HEK293 (cell line): ENCODE data around the gene IGDCC3.
A peak's percentile ranks its signal among the peaks of the same experiment; 100 is the strongest.

ENCODE experiments used
- CTCF ChIA-PET: fragments of 350-600 bp; formaldehyde crosslinking; extraction: SDS; loops from one replicate; lab custom pipeline; 2021; ENCODE audit warnings: antibody characterized with exemption; lab: Yijun Ruan, JAX
- POLR2A ChIA-PET: fragments of 300-600 bp; formaldehyde crosslinking; extraction: SDS; loops from one replicate; lab custom pipeline; 2020; ENCODE audit warnings: antibody characterized with exemption, inconsistent platforms; lab: Yijun Ruan, JAX
- H3K27ac ChIP-seq: fragments of 200-500 bp; sonication (Bioruptor generic); 2 replicates; pipeline ENCODE4 v1.5.1; 2014; ENCODE audit warnings: low read depth, low read length, control low read depth, inconsistent platforms; ENCODE audit errors: extremely low read depth
- H3K36me3 ChIP-seq, 2 experiments: fragments of 200-500 bp in 1 of 2; sonication (Bioruptor generic) in 1 of 2; 1 replicate in 1 of 2; 2 replicates in 1 of 2; pipeline ENCODE4 v1.5.1; 2014 to 2017; ENCODE audit warnings: inconsistent platforms in 2 of 2, low read length in 2 of 2; ENCODE audit not compliant: control insufficient read depth in 2 of 2, insufficient read depth in 1 of 2
- H3K4me1 ChIP-seq: fragments of 200-500 bp; sonication (Bioruptor generic); 2 replicates; pipeline ENCODE4 v1.5.1; 2014; ENCODE audit warnings: mild to moderate bottlenecking, low read length, inconsistent platforms; ENCODE audit not compliant: control insufficient read depth, insufficient read depth
- H3K4me3 ChIP-seq: 2 replicates; pipeline ENCODE4 v1.5.1; 2011; ENCODE audit warnings: low read depth, mild to moderate bottlenecking, control low read depth, low read length, moderate library complexity
- H3K9me3 ChIP-seq: fragments of 200-500 bp; sonication (Bioruptor generic); 2 replicates; pipeline ENCODE4 v1.5.1; 2014; ENCODE audit warnings: low read depth, low read length, inconsistent platforms; ENCODE audit not compliant: control insufficient read depth, insufficient read depth
- EGR2 ChIP-seq: fragments of 450-650 bp; formaldehyde crosslinking; IDR thresholded peaks from 2 replicates; pipeline ENCODE4 v1.5.1; 2016; ENCODE audit warnings: low read depth, missing biosample characterization, missing genetic modification characterization
- GLI4 ChIP-seq: fragments of 450-650 bp; formaldehyde crosslinking; IDR thresholded peaks from 2 replicates; pipeline ENCODE4 v1.5.1; 2016; ENCODE audit warnings: missing biosample characterization, missing genetic modification characterization
- GLIS1 ChIP-seq: fragments of 450-650 bp; formaldehyde crosslinking; IDR thresholded peaks from 2 replicates; pipeline ENCODE4 v1.5.1; 2016; ENCODE audit warnings: missing biosample characterization, missing genetic modification characterization
- GLIS2 ChIP-seq: fragments of 450-650 bp; formaldehyde crosslinking; IDR thresholded peaks from 2 replicates; pipeline ENCODE4 v1.5.1; 2016; ENCODE audit warnings: missing biosample characterization, missing genetic modification characterization
- HOXD13 ChIP-seq: sonication (generic); formaldehyde crosslinking; IDR thresholded peaks from 2 replicates; pipeline ENCODE4 v1.8.0; 2022; ENCODE audit warnings: missing genetic modification reagents, borderline replicate concordance
- KLF1 ChIP-seq: fragments of 450-650 bp; formaldehyde crosslinking; IDR thresholded peaks from 2 replicates; pipeline ENCODE4 v1.5.1; 2016; ENCODE audit warnings: missing biosample characterization, missing genetic modification characterization
- KLF8 ChIP-seq: fragments of 450-650 bp; formaldehyde crosslinking; IDR thresholded peaks from 2 replicates; pipeline ENCODE4 v1.5.1; 2016; ENCODE audit warnings: missing biosample characterization, missing genetic modification characterization
- SP3 ChIP-seq: fragments of 450-650 bp; formaldehyde crosslinking; IDR thresholded peaks from 2 replicates; pipeline ENCODE4 v1.5.1; 2016; ENCODE audit warnings: missing biosample characterization, missing genetic modification characterization
- TRIM28 ChIP-seq: IDR thresholded peaks from 2 replicates; pipeline ENCODE4 v1.6.1; 2011; ENCODE audit warnings: low read length, control low read depth, borderline replicate concordance
- ZEB2 ChIP-seq: fragments of 450-650 bp; formaldehyde crosslinking; IDR thresholded peaks from 2 replicates; pipeline ENCODE4 v1.5.1; 2016; ENCODE audit warnings: missing biosample characterization, missing genetic modification characterization
- ZFHX2 ChIP-seq: fragments of 450-650 bp; formaldehyde crosslinking; conservative IDR thresholded peaks from 2 replicates; pipeline ENCODE4 v1.5.1; 2016; ENCODE audit warnings: missing biosample characterization, missing genetic modification characterization
- ZNF223 ChIP-seq: fragments of 450-650 bp; formaldehyde crosslinking; IDR thresholded peaks from 2 replicates; pipeline ENCODE4 v1.5.1; 2016; ENCODE audit warnings: missing biosample characterization, missing genetic modification characterization
- ZNF426 ChIP-seq: fragments of 450-650 bp; formaldehyde crosslinking; IDR thresholded peaks from 2 replicates; pipeline ENCODE4 v1.5.1; 2017; ENCODE audit warnings: missing biosample characterization, missing genetic modification characterization, mild to moderate bottlenecking, inconsistent platforms, moderate library complexity
- ZNF558 ChIP-seq: fragments of 450-650 bp; formaldehyde crosslinking; IDR thresholded peaks from 2 replicates; pipeline ENCODE4 v1.5.1; 2016; ENCODE audit warnings: missing biosample characterization, missing genetic modification characterization
- ZNF561 ChIP-seq: fragments of 450-650 bp; IDR thresholded peaks from 2 replicates; pipeline ENCODE4 v1.5.1; 2018; ENCODE audit warnings: missing biosample characterization, missing genetic modification characterization, borderline replicate concordance
- ZNF621 ChIP-seq: fragments of 450-650 bp; formaldehyde crosslinking; IDR thresholded peaks from 2 replicates; pipeline ENCODE4 v1.5.1; 2017; ENCODE audit warnings: missing biosample characterization, missing genetic modification characterization
- ZNF624 ChIP-seq: fragments of 450-650 bp; formaldehyde crosslinking; IDR thresholded peaks from 2 replicates; pipeline ENCODE4 v1.5.1; 2017; ENCODE audit warnings: missing biosample characterization, missing genetic modification characterization
- ZNF677 ChIP-seq: fragments of 450-650 bp; IDR thresholded peaks from 2 replicates; pipeline ENCODE4 v1.5.0; 2018; ENCODE audit warnings: missing biosample characterization, mild to moderate bottlenecking, missing genetic modification characterization, moderate library complexity
- ZNF843 ChIP-seq: fragments of 450-650 bp; formaldehyde crosslinking; IDR thresholded peaks from 2 replicates; pipeline ENCODE4 v1.5.1; 2016; ENCODE audit warnings: missing biosample characterization, missing genetic modification characterization
- TF ChIP-seq, protein P1 (sequence below): fragments of 450-650 bp; formaldehyde crosslinking; IDR thresholded peaks from 2 replicates; pipeline ENCODE4 v1.5.1; 2016; ENCODE audit warnings: missing biosample characterization, missing genetic modification characterization
- TF ChIP-seq, protein P2 (sequence below): fragments of 450-650 bp; formaldehyde crosslinking; IDR thresholded peaks from 2 replicates; pipeline ENCODE4 v1.5.1; 2016; ENCODE audit warnings: missing biosample characterization, missing genetic modification characterization
- TF ChIP-seq, protein P3 (sequence below): fragments of 450-650 bp; formaldehyde crosslinking; IDR thresholded peaks from 2 replicates; pipeline ENCODE4 v1.5.1; 2016; ENCODE audit warnings: missing biosample characterization, missing genetic modification characterization
- TF ChIP-seq, protein P4 (sequence below): fragments of 450-650 bp; IDR thresholded peaks from 2 replicates; pipeline ENCODE4 v1.5.1; 2018; ENCODE audit warnings: missing biosample characterization, mild to moderate bottlenecking, missing genetic modification characterization

IGDCC3 gene

DNA sequence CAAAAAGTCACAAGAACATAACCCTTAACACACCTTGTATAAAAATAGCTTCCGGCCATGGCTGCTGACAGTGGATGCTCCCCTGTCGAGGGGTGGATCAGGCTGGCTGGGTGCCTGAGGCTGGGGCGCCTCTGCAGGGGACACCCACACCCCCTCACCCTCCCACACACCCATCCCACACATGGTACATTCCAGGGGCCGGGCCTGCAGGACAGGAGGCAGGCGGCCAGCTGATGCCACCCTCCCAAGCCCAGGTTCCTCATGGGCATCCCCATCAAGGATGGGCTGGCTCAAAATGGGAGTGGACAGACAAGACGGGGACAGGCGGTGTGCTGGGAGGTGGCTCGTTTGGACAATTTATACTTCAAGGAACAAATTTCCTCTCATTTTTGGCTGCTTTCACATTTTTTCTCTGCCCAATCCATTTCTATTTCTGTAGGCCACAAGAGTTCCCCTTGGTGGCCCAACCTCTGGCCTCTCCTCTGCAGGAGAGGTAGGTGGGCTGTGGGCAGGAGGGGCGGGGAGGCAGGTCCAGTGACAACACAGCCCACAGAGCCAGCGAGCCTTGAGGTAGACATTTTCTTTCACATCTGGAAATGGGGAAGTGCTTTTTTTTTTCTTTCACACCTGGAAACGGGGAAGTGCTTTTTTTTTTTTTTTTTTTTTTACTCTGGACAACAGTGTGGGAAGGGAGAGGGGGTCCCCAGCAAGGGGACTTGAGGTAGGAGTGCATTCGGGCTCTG lies 50.0 kb downstream of the IGDCC3 start (continued):
- TF ChIP-seq, protein P1, sequence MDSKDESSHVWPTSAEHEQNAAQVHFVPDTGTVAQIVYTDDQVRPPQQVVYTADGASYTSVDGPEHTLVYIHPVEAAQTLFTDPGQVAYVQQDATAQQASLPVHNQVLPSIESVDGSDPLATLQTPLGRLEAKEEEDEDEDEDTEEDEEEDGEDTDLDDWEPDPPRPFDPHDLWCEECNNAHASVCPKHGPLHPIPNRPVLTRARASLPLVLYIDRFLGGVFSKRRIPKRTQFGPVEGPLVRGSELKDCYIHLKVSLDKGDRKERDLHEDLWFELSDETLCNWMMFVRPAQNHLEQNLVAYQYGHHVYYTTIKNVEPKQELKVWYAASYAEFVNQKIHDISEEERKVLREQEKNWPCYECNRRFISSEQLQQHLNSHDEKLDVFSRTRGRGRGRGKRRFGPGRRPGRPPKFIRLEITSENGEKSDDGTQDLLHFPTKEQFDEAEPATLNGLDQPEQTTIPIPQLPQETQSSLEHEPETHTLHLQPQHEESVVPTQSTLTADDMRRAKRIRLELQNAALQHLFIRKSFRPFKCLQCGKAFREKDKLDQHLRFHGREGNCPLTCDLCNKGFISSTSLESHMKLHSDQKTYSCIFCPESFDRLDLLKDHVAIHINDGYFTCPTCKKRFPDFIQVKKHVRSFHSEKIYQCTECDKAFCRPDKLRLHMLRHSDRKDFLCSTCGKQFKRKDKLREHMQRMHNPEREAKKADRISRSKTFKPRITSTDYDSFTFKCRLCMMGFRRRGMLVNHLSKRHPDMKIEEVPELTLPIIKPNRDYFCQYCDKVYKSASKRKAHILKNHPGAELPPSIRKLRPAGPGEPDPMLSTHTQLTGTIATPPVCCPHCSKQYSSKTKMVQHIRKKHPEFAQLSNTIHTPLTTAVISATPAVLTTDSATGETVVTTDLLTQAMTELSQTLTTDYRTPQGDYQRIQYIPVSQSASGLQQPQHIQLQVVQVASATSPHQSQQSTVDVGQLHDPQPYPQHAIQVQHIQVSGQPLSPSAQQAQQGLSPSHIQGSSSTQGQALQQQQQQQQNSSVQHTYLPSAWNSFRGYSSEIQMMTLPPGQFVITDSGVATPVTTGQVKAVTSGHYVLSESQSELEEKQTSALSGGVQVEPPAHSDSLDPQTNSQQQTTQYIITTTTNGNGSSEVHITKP, result peak; percentile 96
- TF ChIP-seq ZNF621 (tag by site-specific recombination) (no peak), ZNF426 (tag by site-specific recombination) (no peak), KLF1 (0 out of 2 replicates have a peak, but pooled peaks have one; percentile 7), TRIM28 (no peak), EGR2 (tag by site-specific recombination) (peak; percentile 67), ZNF624 (tag by site-specific recombination) (no peak), GLIS1 (peak; percentile 87), GLIS2 (0 out of 2 replicates have a peak, but pooled peaks have one; percentile 11), SP3 (peak; percentile 19; the same call in 1 of the 2 replicates), ZFHX2 (tag by site-specific recombination) (peak; percentile 88)

DNA sequence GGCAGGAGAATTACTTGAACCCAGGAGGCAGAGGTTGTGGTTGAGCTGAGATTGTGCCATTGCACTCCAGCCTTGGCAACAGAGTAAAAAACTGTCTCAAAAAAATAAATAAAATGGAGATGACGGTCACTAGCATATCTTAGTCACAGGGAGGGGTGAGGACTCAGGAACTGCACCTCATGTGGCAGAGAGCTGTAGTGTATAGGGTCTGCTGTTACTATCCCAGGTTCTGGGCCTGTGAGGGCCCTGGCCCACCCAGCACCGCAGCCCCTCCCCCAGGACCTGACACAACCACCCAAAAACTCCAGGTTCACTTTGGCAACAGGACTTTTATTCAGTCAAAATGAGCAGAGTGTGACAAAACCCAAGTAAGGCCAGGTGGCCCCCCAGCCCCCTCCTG lies 51.0 kb downstream of the IGDCC3 start:
- ChIA-PET POLR2A (interaction anchor here (0.9 kb wide), 1 partner anchor 22 kb away, joined by 6 read pairs; the partner anchor contains the start of gene RNU5B-1), CTCF (interaction anchor here (0.6 to 16.1 kb wide), 7 partner anchors 7 to 551 kb away, joined by 3 to 454 read pairs (median 4); partner anchors contain the start of gene IGDCC3)
- no peaks in the 10 kb centered on the region for H3K9me3 ChIP-seq
- H3K27ac ChIP-seq, result no peak overlapping the region
- H3K36me3 ChIP-seq, result no peaks in the 10 kb centered on the region
- TF ChIP-seq ZNF843 (tag by site-specific recombination) (no peak), HOXD13 (CRISPR knock-in tag) (no peak), ZNF558 (tag by site-specific recombination) (no peak), ZNF426 (tag by site-specific recombination) (no peak), GLI4 (tag by site-specific recombination) (no peak), ZNF561 (tag by site-specific recombination) (no peak), ZNF677 (tag by site-specific recombination) (no peak), ZEB2 (tag by site-specific recombination) (no peak)
- H3K4me3 ChIP-seq, result no peak overlapping the region
- H3K4me1 ChIP-seq, result no peaks in the 10 kb centered on the region

DNA sequence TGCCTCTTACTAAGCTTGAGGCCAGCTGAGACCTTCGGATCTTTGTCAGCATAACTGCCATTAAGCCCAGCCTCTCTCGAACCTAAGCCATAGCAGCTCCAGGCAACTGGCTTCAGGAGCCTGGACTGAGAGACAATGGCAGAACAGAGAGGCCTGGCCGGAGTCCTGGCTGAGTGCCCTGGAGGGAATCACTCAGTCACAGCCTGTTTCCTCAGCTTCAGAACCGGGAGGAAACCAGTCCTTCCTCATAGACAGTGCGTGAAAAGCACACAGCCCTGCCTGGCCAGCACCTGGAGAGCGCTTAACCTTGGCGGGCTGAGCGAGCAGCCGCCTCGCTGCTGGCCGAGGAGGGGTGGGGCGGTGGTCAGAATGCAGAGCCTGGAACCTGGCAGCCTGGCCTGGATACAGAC lies 51.7 kb downstream of the IGDCC3 start:
- POLR2A ChIA-PET, result interaction anchor here (0.6 to 1.3 kb wide), 3 partner anchors 9 to 846 kb away, joined by 3 to 5 read pairs (median 5); partner anchors contain the start of gene RNU5B-1
- Histone ChIP-seq H3K27ac (no peak overlapping the region), H3K36me3 (no peaks in the 10 kb centered on the region), H3K4me3 (no peak overlapping the region), H3K4me1 (no peaks in the 10 kb centered on the region), H3K9me3 (no peaks in the 10 kb centered on the region)
- CTCF ChIA-PET, result interaction anchor here (0.8 to 16.1 kb wide), 5 partner anchors 9 to 75 kb away, joined by 3 to 454 read pairs (median 4); partner anchors contain the start of gene IGDCC3
- TF ChIP-seq, protein P2, sequence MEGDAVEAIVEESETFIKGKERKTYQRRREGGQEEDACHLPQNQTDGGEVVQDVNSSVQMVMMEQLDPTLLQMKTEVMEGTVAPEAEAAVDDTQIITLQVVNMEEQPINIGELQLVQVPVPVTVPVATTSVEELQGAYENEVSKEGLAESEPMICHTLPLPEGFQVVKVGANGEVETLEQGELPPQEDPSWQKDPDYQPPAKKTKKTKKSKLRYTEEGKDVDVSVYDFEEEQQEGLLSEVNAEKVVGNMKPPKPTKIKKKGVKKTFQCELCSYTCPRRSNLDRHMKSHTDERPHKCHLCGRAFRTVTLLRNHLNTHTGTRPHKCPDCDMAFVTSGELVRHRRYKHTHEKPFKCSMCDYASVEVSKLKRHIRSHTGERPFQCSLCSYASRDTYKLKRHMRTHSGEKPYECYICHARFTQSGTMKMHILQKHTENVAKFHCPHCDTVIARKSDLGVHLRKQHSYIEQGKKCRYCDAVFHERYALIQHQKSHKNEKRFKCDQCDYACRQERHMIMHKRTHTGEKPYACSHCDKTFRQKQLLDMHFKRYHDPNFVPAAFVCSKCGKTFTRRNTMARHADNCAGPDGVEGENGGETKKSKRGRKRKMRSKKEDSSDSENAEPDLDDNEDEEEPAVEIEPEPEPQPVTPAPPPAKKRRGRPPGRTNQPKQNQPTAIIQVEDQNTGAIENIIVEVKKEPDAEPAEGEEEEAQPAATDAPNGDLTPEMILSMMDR (tag by site-specific recombination), result no peak
- TF ChIP-seq EGR2 (tag by site-specific recombination), result no peak
- TF ChIP-seq KLF8, result no peak
- TF ChIP-seq, protein P3, sequence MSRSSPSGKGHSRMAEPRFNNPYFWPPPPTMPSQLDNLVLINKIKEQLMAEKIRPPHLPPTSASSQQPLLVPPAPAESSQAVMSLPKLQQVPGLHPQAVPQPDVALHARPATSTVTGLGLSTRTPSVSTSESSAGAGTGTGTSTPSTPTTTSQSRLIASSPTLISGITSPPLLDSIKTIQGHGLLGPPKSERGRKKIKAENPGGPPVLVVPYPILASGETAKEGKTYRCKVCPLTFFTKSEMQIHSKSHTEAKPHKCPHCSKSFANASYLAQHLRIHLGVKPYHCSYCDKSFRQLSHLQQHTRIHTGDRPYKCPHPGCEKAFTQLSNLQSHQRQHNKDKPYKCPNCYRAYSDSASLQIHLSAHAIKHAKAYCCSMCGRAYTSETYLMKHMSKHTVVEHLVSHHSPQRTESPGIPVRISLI (tag by site-specific recombination), result no peak
- TF ChIP-seq ZNF223 (tag by site-specific recombination), result no peak
- TF ChIP-seq, protein P4, sequence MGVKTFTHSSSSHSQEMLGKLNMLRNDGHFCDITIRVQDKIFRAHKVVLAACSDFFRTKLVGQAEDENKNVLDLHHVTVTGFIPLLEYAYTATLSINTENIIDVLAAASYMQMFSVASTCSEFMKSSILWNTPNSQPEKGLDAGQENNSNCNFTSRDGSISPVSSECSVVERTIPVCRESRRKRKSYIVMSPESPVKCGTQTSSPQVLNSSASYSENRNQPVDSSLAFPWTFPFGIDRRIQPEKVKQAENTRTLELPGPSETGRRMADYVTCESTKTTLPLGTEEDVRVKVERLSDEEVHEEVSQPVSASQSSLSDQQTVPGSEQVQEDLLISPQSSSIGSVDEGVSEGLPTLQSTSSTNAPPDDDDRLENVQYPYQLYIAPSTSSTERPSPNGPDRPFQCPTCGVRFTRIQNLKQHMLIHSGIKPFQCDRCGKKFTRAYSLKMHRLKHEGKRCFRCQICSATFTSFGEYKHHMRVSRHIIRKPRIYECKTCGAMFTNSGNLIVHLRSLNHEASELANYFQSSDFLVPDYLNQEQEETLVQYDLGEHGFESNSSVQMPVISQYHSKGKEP (tag by site-specific recombination), result no peak
